ENCODE measurements around the gene RGCC. TPM values are rescaled to one million over a fixed set of nuclear protein-coding genes. Genes with fewer than 3 reads are reported as not detected.

Gene RGCC
- polyA plus RNA-seq, 1 donor from 2014 or later = not detected

GRCh38 chr13:41514853-41515395, 57.6 kb downstream of the RGCC start:
- no peaks in the 10 kb centered on the region for H3F3A ChIP-seq (ENCODE audit: insufficient read depth, low read length, poor library complexity, severe bottlenecking)
- H2AFZ ChIP-seq (ENCODE audit: low read depth, low read length) = no peak overlapping the region
- no peaks in the 10 kb centered on the region for H3K9me3 ChIP-seq (ENCODE audit: low read length)
- no peaks in the 10 kb centered on the region for H3K9me2 ChIP-seq (ENCODE audit: insufficient read depth, low read length)
- H3K79me2 ChIP-seq (replicated peaks; ENCODE audit: insufficient read depth, low read length) = no peaks in the 10 kb centered on the region
- no peak overlapping the region for H3K4me2 ChIP-seq (ENCODE audit: low read length)
- no peaks in the 10 kb centered on the region for H4K20me1 ChIP-seq (ENCODE audit: insufficient read depth)
- H3K27ac ChIP-seq (ENCODE audit: low read length) = no peak overlapping the region
- no peaks in the 10 kb centered on the region for H3K27me3 ChIP-seq (ENCODE audit: insufficient read depth, low read depth, low read length)
- no peak overlapping the region for H3K4me3 ChIP-seq (ENCODE audit: low read length)
- TF ChIP-seq EZH2 (IDR thresholded peaks at IDR 0.05; ENCODE audit: borderline replicate concordance, insufficient read depth, low read length, poor library complexity, severe bottlenecking) = no peak
- no peak for TF ChIP-seq CTCF (IDR thresholded peaks at IDR 0.05; ENCODE audit: poor library complexity, severe bottlenecking)
- no peak for TF ChIP-seq POLR2AphosphoS5 (IDR thresholded peaks at IDR 0.05)
- no peak for TF ChIP-seq MXI1 (conservative IDR thresholded peaks at IDR 0.05; ENCODE audit: poor library complexity, severe bottlenecking)
- TF ChIP-seq REST (IDR thresholded peaks at IDR 0.05; ENCODE audit: borderline replicate concordance) = no peak
- TF ChIP-seq SMC3 (conservative IDR thresholded peaks at IDR 0.05; ENCODE audit: poor library complexity) = no peak
- no peak overlapping the region for H3K9ac ChIP-seq (ENCODE audit: low read length)
- H3K36me3 ChIP-seq (ENCODE audit: insufficient read depth, low read length) = no peaks in the 10 kb centered on the region

GRCh38 chr13:41515491-41516139, 58.3 kb downstream of the RGCC start:
- TF ChIP-seq REST (IDR thresholded peaks at IDR 0.05; ENCODE audit: borderline replicate concordance) (no peak), TAF1 (IDR thresholded peaks at IDR 0.05; ENCODE audit: low read depth) (no peak), MXI1 (conservative IDR thresholded peaks at IDR 0.05; ENCODE audit: poor library complexity, severe bottlenecking) (no peak), EZH2 (IDR thresholded peaks at IDR 0.05; ENCODE audit: borderline replicate concordance, insufficient read depth, low read length, poor library complexity, severe bottlenecking) (no peak), RAD21 (conservative IDR thresholded peaks at IDR 0.05) (no peak), EP300 (conservative IDR thresholded peaks at IDR 0.05; ENCODE audit: poor library complexity, severe bottlenecking) (no peak), CTCF (IDR thresholded peaks at IDR 0.05; ENCODE audit: poor library complexity, severe bottlenecking) (no peak), POLR2AphosphoS5 (IDR thresholded peaks at IDR 0.05) (no peak), SMC3 (conservative IDR thresholded peaks at IDR 0.05; ENCODE audit: poor library complexity) (no peak)
- H3K9ac ChIP-seq (ENCODE audit: low read length) = no peak overlapping the region
- H3K27ac ChIP-seq (ENCODE audit: low read length) = no peak overlapping the region
- H3K79me2 ChIP-seq (replicated peaks; ENCODE audit: insufficient read depth, low read length) = no peaks in the 10 kb centered on the region
- no peak overlapping the region for H3K4me3 ChIP-seq (ENCODE audit: low read length)
- no peaks in the 10 kb centered on the region for H3F3A ChIP-seq (ENCODE audit: insufficient read depth, low read length, poor library complexity, severe bottlenecking)
- H3K4me2 ChIP-seq (ENCODE audit: low read length) = no peak overlapping the region
- H4K20me1 ChIP-seq (ENCODE audit: insufficient read depth) = no peaks in the 10 kb centered on the region
- H3K9me2 ChIP-seq (ENCODE audit: insufficient read depth, low read length) = no peaks in the 10 kb centered on the region
- no peak overlapping the region for H2AFZ ChIP-seq (ENCODE audit: low read depth, low read length)
- H3K36me3 ChIP-seq (ENCODE audit: insufficient read depth, low read length) = no peaks in the 10 kb centered on the region
- no peaks in the 10 kb centered on the region for H3K9me3 ChIP-seq (ENCODE audit: low read length)
- no peaks in the 10 kb centered on the region for H3K27me3 ChIP-seq (ENCODE audit: insufficient read depth, low read depth, low read length)
